Right lung (tissue), 5 donors: Measurements from ENCODE around the gene TGFB1I1. TPM values are rescaled to one million over a fixed set of nuclear protein-coding genes. Genes with fewer than 3 reads are reported as not detected.
"Not testable (repeated sequence)": the region's sequence is repeated elsewhere in the genome, so short reads cannot be mapped to it uniquely, and the experiment has no call there.

Experiments used
- DNase-seq, 2 donors: peaks; one replicate each; pipeline ENCODE4 v3.0.0-alpha.2; 2013
- polyA plus RNA-seq, 5 donors: library from polyadenylated mRNA; unstranded; fragments of 120-200 nt; gene quantifications; one replicate each; pipeline versions ENCODE4 v1.2.1 to v1.2.3, GENCODE V29; 2013; ENCODE audit warnings: inconsistent platforms in 1 of 5, low replicate concordance in 1 of 5; ENCODE audit not compliant: insufficient read length in 5 of 5, insufficient read depth in 1 of 5

The TGFB1I1 gene
- polyA plus RNA-seq, 5 donors: 52.7 to 90.0 (median 64.1) TPM

- DNase-seq: no peak
These were observed 14.1 kb downstream of the TGFB1I1 start for GRCh38 chr16:31486045-31486444.

GRCh38 chr16:31487071-31487719, 15.2 kb downstream of the TGFB1I1 start:
- DNase-seq: no peak

GRCh38 chr16:31487720-31488467, 15.9 kb downstream of the TGFB1I1 start:
- DNase-seq: peak in 1 of 2 donors; percentile 44

GRCh38 chr16:31488468-31489297, 16.7 kb downstream of the TGFB1I1 start:
- DNase-seq: no peak

GRCh38 chr16:31489298-31489564, 17.3 kb downstream of the TGFB1I1 start:
- DNase-seq: no peak

GRCh38 chr16:31489616-31490584, 17.9 kb downstream of the TGFB1I1 start:
- DNase-seq: no peak

- DNase-seq: no peak
These were observed 19.9 kb downstream of the TGFB1I1 start for GRCh38 chr16:31491778-31492418.

GRCh38 chr16:31493506-31494125, 21.7 kb downstream of the TGFB1I1 start:
- DNase-seq: no peak

- DNase-seq: no peak
These were observed 24.7 kb downstream of the TGFB1I1 start for GRCh38 chr16:31496670-31497069.

- no peak for DNase-seq
These were observed 26.5 kb downstream of the TGFB1I1 start for GRCh38 chr16:31498493-31498892.

- DNase-seq: no peak
These were observed 28.0 kb downstream of the TGFB1I1 start for GRCh38 chr16:31499928-31500327.

GRCh38 chr16:31501226-31501965, 29.4 kb downstream of the TGFB1I1 start:
- DNase-seq: no peak

GRCh38 chr16:31501966-31502348, 30.0 kb downstream of the TGFB1I1 start:
- no peak for DNase-seq

- no peak for DNase-seq
These were observed 31.0 kb downstream of the TGFB1I1 start for GRCh38 chr16:31502981-31503380.

GRCh38 chr16:31503555-31503954, 31.6 kb downstream of the TGFB1I1 start:
- not testable (repeated sequence) for DNase-seq

- DNase-seq: no peak
These were observed 32.2 kb downstream of the TGFB1I1 start for GRCh38 chr16:31504159-31504558.

- no peak for DNase-seq
These were observed 33.5 kb downstream of the TGFB1I1 start for GRCh38 chr16:31505483-31505882.

GRCh38 chr16:31507617-31507928, 35.6 kb downstream of the TGFB1I1 start:
- no peak for DNase-seq

- DNase-seq: peak; percentile 90 to 91
These were observed 36.2 kb downstream of the TGFB1I1 start, which contains the start of gene RUSF1 for GRCh38 chr16:31507929-31508705. TSS of gene RUSF1 (minus strand) at chr16:31508391. CDS start at chr16:31508373, 18 bp downstream.
